Fibroblast of the aortic adventitia (primary cell): ENCODE results near the gene HOMER2. TPM values are rescaled to one million over a fixed set of nuclear protein-coding genes. Genes with fewer than 3 reads are reported as not detected.

Source experiments
- DNase-seq: peaks from one replicate; pipeline ENCODE4 v3.0.0-alpha.2; 2010; ENCODE audit warnings: low read depth
- H3K4me3 ChIP-seq: 2 replicates; pipeline ENCODE4 v1.5.1; 2011; ENCODE audit warnings: low read depth, mild to moderate bottlenecking, control low read depth, low read length, moderate library complexity
- total RNA-seq: library from RNA; depleted of rRNA; stranded (reverse); fragments of >200 nt; gene quantifications from 2 replicates; pipeline ENCODE4 v1.2.3, GENCODE V29; 2012; ENCODE audit warnings: low replicate concordance
- TF ChIP-seq, protein P1 (sequence below): IDR thresholded peaks from 2 replicates; pipeline ENCODE4 v1.5.1; 2011; ENCODE audit warnings: mild to moderate bottlenecking, low read length, control low read depth, inconsistent platforms; ENCODE audit not compliant: insufficient read depth

The HOMER2 gene
- total RNA-seq, 1 donor = 5.4 TPM

GRCh38 chr15:82992436-82992998 is 40.0 kb upstream of the HOMER2 start:
- DNase-seq = no peak
- no peak overlapping the region for H3K4me3 ChIP-seq
- TF ChIP-seq, protein P1, sequence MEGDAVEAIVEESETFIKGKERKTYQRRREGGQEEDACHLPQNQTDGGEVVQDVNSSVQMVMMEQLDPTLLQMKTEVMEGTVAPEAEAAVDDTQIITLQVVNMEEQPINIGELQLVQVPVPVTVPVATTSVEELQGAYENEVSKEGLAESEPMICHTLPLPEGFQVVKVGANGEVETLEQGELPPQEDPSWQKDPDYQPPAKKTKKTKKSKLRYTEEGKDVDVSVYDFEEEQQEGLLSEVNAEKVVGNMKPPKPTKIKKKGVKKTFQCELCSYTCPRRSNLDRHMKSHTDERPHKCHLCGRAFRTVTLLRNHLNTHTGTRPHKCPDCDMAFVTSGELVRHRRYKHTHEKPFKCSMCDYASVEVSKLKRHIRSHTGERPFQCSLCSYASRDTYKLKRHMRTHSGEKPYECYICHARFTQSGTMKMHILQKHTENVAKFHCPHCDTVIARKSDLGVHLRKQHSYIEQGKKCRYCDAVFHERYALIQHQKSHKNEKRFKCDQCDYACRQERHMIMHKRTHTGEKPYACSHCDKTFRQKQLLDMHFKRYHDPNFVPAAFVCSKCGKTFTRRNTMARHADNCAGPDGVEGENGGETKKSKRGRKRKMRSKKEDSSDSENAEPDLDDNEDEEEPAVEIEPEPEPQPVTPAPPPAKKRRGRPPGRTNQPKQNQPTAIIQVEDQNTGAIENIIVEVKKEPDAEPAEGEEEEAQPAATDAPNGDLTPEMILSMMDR = no peak

- DNase-seq = peak; percentile 36
- TF ChIP-seq, protein P1 = no peak
These were observed 33.9 kb upstream of the HOMER2 start for GRCh38 chr15:82986442-82986780.

DNA sequence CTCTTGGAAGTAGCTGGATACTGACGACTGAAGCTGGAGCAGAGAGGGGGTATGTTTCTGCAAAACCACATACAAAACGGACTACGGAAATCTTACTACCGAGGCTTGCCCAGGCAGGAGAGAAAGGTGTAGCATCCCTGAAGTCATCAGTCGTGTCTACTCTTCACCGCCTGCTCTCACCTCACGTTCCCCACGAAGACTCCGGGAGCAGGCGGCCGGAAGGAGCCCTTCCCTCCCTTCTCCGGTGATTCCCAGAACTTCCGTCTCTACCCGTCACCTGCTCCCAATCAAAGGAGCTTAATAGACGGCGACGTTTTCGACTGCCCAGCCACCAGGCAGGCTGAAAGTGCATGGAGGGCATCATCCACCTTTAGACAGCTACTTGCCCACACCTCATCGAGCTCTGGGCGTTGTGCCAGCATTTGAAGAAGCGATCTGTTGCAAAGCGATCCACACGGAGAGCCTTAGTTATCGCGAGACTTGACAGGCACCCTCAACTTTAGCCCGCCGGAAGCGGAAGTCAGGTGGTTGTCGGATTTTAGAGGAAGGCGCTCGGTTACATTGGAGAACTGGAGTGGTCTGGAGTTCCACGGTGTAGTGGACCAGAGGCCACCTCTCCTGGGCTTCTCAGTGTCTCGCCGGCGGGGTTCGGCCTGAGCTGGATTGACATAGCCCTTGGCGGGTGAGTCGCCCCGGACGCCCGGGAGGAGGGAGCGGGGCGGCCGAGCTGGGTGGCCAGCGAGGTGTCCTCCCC is 33.3 kb upstream of the HOMER2 start, which contains the start of gene RAMAC:
TSS of gene RAMAC (plus strand) at position 523 of the 754 bp plus-strand sequence. CDS start 2,809 bp downstream, outside the sequence.
- DNase-seq = peak; percentile 97
- TF ChIP-seq, protein P1 = no peak
- H3K4me3 ChIP-seq = peak within 1 kb of the TSS; percentile 77

More at GRCh38 chr15:82986442-82986780, 33.9 kb upstream of the HOMER2 start:
- peak overlapping the region; percentile 77 for H3K4me3 ChIP-seq

GRCh38 chr15:82980981-82981380 is 28.5 kb upstream of the HOMER2 start:
- TF ChIP-seq, protein P1 = no peak
- no peak overlapping the region for H3K4me3 ChIP-seq
- no peak for DNase-seq

DNA sequence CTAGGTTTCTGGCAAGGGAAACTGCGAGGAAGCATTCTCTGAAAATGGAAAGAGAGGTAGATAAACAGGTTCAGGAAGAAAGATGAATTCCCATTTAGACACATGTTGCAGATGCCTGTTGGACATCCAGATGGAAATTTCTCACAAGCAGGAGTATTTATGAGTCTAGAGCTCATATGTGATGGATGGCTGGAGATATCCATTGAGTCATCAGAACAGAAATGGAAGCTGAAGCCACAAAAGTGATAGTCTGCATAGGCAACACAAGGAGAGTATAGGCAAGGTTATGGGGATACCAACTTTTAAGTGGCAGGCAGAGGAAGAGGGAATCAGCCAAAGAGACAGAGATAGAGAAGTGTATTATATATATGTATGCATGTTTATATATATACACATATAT is 27.2 kb upstream of the HOMER2 start:
- DNase-seq = no peak
- TF ChIP-seq, protein P1 = no peak
- no peak overlapping the region for H3K4me3 ChIP-seq

DNA sequence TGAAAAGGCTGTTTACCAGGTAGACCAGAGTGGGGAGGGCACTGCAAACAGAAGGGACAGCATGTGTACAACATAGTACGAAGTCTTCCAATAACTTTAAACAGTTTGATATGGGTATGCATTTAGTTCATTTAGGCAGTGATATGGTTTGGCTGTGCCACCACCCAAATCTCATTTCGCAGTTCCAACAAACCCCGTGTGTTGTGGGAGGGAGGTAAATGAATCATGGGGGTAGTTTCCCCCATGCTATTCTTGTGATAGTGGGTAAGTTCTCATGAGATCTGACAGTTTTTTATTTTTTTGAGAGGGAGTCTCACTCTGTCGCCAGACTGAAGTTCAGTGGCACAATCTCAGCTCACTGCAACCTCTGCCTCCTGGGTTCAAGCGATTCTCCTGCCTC is 25.9 kb upstream of the HOMER2 start:
- TF ChIP-seq, protein P1 = no peak
- H3K4me3 ChIP-seq = no peak overlapping the region
- no peak for DNase-seq
